G401.6 (cell line): ENCODE results near the gene TMEM181.
"Not testable (repeated sequence)": the region's sequence is repeated elsewhere in the genome, so short reads cannot be mapped to it uniquely, and the experiment has no call there.

Experiments
- FAIRE-seq: peaks from 2 replicates; lab custom pipeline; 2012; peaks lifted over from hg19 to GRCh38; lab: Jason Lieb, UNC

The TMEM181 gene, protein sequence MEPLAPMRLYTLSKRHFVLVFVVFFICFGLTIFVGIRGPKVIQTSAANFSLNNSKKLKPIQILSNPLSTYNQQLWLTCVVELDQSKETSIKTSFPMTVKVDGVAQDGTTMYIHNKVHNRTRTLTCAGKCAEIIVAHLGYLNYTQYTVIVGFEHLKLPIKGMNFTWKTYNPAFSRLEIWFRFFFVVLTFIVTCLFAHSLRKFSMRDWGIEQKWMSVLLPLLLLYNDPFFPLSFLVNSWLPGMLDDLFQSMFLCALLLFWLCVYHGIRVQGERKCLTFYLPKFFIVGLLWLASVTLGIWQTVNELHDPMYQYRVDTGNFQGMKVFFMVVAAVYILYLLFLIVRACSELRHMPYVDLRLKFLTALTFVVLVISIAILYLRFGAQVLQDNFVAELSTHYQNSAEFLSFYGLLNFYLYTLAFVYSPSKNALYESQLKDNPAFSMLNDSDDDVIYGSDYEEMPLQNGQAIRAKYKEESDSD

DNA sequence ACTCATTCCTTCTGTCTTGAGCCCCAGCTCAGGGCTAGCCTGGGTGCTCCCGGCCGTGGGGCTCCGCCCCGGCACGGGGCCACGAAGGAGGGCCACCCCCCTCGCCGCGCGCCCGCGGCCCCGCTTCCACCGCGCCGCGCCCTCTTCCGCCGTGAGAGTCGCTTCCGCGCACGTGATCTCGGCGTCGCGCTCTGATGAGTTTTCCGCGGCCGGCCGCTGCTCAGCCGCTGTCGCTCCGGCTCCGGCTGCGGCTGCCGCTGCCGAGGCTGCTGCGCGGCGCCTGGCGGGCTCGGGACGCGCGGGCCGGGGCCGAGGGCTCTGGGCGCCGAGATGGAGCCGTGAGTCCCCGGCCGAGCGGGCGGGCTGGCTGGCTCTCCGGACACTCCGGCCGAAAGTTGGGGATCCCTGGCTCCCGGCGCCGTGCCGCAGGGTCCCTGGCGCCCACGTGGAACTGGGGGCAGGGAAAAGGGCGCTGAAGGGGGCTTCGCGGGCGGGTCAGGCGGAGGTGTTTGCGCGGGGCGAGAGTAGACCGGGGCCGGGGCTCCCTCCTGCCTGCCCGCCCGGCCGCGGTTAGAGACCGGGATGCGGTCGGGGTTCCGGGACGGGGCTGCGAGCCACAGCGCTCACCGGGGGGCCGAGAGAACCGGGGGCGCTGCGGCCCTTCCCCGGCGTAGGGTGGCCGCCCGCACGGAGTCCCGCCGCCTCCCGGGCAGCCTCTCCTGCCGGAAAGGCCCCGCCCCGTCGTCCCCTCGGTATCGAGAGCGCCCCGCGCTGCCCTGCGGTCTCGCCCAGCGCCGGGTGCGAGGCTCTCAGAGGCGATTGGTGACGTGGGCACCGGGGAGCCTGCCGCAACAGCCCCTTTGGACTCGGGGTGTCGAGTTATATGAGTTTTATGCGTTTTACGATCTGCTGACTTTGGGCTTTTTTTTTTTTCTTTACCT, at the start of gene TMEM181:
TMEM181 (plus strand) TSS at position 197 of the 941 bp plus-strand sequence; CDS start at position 331, 134 bp downstream.
- no peak for FAIRE-seq

DNA sequence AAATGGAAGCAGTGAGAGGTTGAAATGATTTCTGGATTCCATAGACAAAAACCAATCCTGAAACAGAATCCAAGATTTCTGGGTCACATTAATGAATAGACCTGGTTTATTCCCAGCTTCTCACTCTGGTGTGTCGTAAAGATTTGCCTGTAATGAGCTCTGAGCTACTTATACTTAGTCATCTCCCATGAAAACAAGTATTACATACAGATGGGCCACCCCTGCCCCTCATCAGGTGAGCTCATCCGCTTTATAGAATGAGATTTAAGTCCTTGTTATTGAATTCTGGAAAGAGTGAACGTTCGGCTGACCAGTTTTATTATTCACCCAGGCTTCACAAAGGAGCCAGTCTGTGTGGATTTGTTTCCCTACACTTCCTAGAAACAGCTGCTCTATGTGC, 47.1 kb upstream of the TMEM181 start:
- no peak for FAIRE-seq

DNA sequence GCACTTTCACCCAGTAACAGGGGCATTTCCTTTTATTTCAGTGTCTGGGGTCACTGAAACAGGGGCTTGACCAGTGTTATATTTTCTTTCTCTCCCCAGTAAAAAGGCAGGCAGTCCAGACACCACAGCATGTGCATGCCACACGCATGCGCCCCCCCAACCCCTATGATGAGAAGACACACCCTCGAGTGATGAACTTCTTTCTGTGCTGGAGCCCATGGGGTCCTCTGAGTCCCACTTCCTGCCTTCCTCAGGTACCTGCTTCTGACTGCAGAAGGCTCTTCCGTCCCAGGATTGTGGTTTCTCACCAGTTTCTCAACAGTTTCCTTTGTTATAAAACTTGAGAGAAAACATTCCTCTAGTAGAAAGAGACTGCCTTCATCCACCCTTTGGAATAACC, 45.7 kb upstream of the TMEM181 start:
- no peak for FAIRE-seq

DNA sequence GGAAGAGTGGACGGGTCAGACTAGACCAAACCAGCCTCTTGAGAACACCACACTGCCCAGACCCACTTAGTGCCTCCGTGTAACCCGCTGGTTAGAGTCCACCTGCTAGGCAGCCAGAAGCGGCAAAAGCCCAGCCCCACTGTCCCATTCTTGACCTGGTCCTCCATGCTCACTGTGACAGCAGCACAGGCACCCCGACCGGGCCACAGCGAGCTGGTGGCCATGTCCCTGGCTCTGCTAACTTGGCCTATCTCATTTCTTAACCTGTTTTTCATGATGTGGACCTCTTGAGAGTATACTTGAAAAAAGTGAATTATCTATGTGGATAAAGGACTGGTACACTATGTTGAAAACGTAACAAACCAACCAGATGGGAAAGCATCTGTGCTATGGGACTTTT, 44.9 kb upstream of the TMEM181 start:
- FAIRE-seq: no peak

DNA sequence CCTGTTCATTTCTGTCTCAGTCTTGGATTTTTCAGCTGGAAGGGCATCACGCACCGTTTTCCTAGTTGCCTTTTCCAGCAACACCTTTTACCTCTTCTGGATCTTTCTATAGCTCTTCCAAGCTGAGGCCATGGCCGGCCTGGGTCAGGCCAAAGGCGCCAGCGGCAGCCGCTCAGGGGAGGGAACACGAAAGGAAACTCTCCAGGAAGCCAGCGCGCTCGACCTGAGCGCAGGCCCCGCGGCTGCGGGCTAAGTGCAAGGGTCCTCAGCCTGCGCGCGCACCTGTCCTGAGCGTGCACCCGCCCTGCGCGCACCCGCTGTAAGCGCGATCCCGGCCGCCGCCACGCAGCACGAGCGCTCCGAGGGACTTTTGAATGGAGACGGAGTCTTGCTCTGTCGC, 43.8 kb upstream of the TMEM181 start:
- no peak for FAIRE-seq

DNA sequence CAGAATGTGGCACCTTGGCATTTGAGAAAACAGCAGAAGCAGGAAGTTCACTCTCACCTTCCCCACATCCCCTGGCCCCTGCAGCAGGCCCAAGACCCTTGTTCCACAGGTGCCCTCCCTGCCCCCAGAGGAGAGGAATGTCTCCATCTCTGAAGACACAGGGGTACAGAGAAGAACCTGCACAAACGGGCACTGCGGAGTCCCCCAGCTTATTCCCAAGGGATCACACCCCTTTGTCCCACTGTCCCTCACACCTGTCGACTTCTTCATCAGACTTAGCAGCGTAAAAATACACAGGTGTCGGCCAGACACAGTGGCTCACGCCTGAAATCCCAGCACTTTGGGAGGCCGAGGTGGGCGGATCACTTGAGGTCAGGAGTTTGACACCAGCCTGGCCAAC, 42.9 kb upstream of the TMEM181 start:
- FAIRE-seq: no peak

DNA sequence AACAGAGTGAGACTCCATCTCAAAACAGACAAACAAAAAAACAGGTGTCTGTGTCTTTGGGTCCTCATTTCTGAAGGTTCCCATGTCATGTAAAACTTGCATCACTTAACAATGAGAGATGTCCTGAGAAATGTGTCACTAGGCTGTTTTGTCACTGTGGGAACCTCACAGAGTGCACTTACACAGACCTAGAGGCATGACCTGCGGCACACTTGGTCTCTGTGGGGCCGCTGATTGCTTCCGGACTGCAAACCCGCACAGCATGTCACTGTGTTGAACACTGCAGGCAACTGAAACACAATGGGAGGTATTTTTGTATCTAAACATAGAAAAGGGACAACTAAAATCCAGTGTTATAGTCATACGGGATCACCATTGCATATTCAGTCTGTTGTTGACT, 42.3 kb upstream of the TMEM181 start:
- no peak for FAIRE-seq

DNA sequence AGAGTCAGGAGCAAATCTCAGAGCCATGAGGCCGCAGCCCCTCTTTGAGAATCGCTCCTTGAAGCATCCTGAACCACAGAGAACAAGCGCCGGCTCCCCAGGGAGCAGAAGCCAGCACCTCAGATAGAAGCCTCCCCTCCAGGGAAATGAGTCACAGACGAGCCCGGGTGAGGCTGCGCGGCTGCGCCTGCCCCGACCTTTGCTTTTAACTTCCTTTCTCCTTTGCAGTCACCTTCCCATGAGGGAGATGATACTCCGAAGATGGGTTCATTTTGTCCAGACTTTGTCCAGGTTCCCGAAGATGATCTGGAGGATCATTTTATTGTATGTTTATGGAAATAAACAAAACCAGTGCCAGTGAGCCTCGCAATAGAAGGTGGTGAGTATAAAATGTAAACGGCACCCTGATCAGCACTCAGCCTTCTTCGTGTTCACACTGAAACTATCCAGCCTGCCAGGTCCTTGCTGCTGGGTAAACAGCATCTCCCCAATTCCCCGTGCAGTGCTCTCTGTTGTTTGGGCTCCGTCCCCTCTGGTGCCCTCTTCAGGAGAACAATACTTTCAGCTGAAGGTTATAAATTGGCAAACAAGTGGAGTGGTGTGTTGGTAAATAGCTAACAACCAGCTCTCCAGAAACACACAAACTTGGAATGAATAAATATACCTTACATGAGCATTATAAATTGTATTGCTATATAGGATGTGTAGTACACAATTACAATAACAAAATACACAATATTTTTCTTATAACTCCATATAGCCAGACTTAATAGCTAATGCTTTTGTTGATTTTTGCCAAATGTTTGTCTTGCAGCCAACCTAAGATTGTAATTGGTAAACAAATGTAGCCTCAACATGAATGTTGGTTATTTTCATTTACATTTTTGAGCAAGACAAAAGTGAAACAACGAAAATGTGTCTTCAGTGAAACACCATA, 41.4 kb upstream of the TMEM181 start:
- FAIRE-seq: peak; percentile 85

DNA sequence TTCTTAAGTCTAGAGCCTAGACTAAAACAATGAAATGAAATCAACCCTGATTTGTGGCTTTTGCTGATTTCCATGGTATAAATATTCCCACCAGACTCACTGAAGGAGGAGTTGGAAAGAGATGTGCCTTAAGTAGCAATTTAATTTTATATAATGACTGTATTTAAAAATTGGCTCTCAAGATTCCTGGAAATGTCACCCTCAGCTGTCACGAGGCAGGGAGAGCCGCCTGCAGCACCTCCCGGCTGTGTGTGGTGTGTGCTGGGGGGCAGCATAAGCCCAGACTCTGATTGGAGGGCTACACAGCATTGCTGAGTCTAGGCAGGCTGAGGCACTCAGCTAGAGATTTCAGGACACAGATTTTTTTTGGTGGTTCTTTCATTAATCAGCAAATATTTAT, 40.6 kb upstream of the TMEM181 start:
- no peak for FAIRE-seq

DNA sequence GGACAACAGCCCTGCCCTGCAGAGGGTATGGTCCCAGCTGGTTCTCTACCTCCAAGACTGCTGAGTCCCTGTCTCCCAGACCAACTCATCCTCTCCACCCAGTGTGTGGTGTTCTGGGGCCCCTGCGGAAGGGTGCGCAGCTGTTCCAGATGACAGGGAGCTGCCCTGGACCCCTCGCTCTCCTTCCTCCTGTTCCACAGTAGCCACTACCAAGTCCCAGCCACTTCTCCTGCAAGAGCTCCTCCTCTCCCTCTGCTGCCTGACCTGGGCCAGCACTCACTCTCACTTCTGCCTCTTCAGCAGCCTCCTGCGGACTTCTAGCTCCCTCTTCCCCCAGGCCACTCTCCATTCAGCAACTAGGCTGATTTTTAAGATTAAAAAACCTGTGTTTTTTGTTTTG, 40.1 kb upstream of the TMEM181 start:
- FAIRE-seq: no peak

DNA sequence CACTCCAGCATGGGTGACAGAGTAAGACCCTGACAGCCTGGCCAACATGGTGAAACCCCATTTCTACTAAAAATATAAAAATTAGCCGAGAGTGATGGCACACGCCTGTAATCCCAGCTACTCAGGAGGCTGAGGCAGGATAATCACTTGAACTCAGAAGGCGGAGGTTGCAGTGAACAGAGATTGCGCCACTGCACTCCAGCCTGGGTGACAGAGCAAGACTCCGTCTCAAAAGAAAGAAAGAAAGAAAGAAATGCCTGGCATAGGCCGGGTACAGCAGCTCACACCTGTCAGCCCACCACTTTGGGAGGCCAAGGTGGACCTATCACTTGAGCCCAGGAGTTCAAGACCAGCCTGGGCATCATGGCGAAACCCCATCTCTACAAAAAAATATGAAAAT, 38.9 kb upstream of the TMEM181 start:
- not testable (repeated sequence) for FAIRE-seq

DNA sequence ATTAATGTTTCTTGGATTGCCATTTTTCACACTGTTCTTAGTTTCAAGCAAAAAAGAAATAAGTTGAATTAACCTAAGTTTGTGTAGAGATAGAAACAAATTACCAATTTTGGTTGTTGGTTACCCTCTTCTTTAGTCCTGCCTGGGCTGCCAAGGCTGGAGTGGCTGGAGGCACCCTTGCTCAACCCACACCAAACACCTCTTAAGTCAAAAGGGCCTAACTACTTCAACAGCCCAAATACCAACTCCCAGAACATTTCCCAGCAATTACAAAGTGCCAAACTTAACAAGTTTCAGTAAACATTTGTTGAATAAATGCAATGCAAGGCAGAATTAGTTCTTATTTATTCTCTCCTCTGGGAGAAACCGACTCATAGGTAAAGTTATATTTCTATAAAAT, 38.1 kb upstream of the TMEM181 start:
- no peak for FAIRE-seq

DNA sequence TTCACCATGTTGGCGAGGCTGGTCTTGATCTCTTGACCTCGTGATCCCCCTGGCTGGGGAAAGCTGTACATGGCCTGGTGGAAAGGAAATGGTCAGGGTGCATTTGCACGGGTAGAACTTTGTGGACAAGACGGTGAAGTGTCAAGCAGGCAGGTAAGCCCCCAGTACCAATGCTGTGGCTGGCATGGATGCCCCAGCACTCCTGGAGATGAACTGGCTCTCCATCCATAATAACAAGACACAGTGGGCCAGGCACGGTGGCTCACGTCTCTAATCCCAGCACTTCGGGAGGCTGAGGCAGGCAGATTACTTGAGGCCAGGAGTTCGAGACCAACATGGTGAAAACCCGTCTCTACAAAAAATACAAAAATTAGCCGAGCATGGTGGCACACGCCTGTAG, 37.3 kb upstream of the TMEM181 start:
- no peak for FAIRE-seq

DNA sequence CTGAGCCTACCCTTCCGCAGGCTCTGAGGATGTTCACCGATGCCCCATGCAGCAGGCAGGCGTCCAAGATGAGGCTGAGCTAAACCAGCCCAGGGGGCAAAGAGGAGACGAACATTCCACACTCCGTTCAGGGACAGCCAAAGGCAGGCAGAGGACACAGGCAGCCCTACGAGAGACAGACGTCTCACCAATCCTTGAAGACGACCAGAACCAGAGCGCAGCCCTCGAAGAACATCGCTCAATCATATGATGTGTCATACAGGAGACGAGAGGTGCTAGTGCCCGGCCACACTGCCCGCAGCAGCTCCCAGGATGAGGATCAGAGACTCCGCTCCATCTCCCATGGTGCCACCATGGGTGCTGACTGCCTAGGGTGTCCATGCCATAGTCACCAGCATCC, 35.6 kb upstream of the TMEM181 start:
- FAIRE-seq: no peak

DNA sequence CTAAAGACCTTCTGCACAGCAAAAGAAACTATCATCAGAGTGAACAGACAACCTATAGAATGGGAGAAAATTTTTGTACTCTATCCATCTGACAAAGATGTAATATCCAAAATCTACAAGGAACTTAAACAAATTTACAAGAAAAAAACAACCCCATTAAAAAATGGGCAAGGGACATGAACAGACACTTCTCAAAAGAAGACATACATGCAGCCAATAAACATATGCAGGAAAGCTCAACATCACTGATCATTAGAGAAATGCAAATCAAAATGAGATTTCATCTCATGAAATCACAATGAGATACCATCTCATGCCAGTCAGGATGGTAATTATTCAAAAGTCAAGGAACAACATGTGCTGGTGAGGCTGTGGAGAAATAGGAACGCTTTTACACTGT, 32.0 kb upstream of the TMEM181 start:
- not testable (repeated sequence) for FAIRE-seq

DNA sequence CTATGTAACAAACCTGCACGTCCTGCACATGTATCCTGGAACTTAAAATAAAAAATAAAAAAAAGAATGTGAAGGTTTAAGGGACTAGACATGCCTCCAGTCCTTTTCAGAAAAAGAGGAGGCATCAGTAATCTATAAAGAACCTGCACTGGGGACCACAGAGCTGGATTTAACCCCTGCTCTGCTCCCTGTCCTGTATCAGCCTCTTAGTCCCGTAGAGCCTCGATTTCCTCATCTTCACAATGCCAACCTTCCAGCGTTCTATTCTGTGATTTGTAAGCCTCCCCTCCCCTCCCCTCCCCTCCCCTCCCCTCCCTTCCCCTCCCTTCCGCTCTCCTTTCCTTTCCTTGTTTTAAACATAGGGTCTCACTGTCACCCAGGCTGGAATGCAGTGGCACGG, 31.1 kb upstream of the TMEM181 start:
- no peak for FAIRE-seq

DNA sequence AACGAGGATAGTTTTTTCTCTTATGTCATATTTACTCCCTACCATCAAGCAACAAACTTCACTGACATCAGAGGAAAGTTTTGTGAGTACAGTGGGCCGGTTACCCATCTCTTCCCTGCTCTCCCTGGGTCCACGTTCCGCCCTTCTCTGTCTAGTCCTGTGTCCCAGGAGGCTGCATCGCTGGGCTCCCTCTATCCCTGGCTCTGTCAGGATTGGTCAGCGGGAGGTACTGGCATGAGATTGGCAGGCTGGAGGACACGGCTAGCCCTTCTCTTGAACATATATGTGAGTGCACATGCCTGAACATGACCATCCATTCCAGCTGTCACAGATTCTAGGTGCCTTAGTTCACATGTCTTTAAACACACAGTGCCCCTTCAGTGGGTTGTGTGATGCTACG, 30.3 kb upstream of the TMEM181 start:
- FAIRE-seq: no peak

DNA sequence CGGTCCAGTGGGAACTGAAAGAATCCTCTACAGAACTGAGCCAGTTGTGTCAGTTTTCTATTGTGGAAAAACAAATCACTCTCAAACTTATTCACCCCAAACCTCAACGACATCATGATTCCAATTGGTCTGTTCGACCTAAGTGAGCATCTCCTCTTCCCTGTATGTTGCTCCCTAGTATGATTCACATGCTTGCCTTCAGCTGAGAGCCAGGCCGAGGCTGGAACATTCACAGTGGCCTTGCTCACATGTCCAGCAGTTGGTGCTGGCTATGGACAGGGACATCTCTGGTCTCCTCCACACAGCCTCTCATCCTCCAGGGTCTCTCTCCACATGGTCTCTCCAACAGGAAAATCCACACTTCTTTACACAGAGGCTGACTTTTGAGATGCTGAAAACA, 28.3 kb upstream of the TMEM181 start:
- FAIRE-seq: no peak

DNA sequence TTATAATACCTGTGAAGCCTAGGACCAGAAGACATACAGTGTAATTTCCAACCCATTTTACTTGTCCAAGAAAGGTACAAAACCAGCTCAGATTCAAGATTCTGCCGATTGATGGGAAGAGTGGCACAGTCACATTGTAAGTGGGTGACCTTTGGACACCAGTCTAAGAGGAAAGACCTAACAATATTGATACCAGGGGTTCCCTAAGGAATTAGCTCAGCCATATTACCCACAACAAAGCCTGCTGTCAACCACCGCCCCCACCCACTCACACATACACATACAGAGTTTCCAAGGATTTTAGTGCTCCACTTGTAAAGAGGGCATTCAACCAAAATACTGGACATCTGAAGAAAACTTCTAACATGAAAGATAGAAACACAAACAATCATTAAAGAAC, 27.9 kb upstream of the TMEM181 start:
- no peak for FAIRE-seq

DNA sequence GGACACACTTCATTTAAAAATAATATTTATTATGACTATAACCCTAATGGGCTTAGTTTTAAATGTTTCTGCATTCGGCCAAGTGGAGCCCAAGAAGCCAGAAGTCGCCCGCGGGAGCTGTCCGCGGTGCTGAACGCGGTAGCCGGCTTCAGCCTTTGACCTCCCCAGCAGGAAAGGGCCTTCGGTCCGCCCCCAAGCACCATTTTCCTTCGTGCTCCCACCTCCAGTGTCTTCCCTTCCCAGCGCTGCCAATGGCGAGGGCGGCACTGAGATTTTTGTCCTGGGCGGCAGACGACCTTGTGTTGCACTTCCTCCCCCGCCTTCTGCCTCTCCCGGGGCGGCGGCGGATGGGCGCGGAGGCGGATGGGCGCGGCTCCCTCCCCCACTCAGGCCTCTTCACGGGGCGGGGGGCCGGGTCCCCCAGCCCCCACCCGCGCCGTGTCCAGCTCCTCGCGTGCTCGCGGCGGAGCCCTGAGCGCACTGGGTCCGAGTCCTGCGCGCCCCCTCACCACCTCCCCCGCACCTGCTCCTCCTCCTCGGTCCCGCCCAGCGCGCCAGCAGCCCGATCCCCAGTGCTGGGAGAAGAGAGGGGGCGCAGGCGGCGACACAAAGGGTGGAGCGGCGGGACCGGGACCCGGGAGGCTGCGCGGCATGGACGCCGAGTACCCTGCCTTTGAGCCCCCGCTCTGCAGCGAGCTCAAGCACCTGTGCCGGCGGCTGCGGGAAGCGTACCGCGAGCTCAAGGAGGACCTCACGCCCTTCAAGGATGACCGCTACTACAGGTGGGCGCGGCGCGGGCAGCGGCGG, 23.6 kb upstream of the TMEM181 start:
- FAIRE-seq: peak; percentile 71
